ENCODE data around the gene HOXB13.

HOXB13 gene

GRCh38 chr17:48730240-48730550 lies 1.6 kb upstream of the HOXB13 start:
- Histone ChIP-seq H3K79me2 (ENCODE audit: low read length) (no peaks in the 10 kb centered on the region), H3K4me3 (ENCODE audit: low read length) (no peak overlapping the region), H3K4me1 (ENCODE audit: low read length) (0 out of 2 replicates have a peak, but pooled peaks cover 3% of the 10 kb centered on the region), H4K20me1 (ENCODE audit: insufficient read depth, low read length) (no peaks in the 10 kb centered on the region), H3K9me2 (replicated peaks; ENCODE audit: insufficient read depth, low read length) (no peaks in the 10 kb centered on the region), H3K4me2 (ENCODE audit: low read depth, low read length) (no peak overlapping the region), H3F3A (ENCODE audit: insufficient read depth, low read length) (no peaks in the 10 kb centered on the region), H3K9me3 (replicated peaks; ENCODE audit: insufficient read depth, low read length) (no peaks in the 10 kb centered on the region), H2AFZ (ENCODE audit: low read length) (no peak overlapping the region), H3K36me3 (replicated peaks; ENCODE audit: insufficient read depth, low read length) (no peaks in the 10 kb centered on the region), H3K27ac (ENCODE audit: low read length) (no peak overlapping the region), H3K9ac (ENCODE audit: low read length) (no peak overlapping the region), H3K27me3 (replicated peaks; ENCODE audit: insufficient read depth, low read length) (peaks cover 98% of the 10 kb centered on the region)
- DNase-seq, result no peak
- TF ChIP-seq CTCF (IDR thresholded peaks at IDR 0.05; ENCODE audit: low read length), result no peak
- TF ChIP-seq EZH2phosphoT487 (IDR thresholded peaks at IDR 0.05; ENCODE audit: low read length), result no peak
- no peak for TF ChIP-seq EZH2 (optimal IDR thresholded peaks at IDR 0.05; ENCODE audit: low read depth, low read length)

GRCh38 chr17:48729335-48730239 lies 1.0 kb upstream of the HOXB13 start:
- H3K9me2 ChIP-seq (replicated peaks; ENCODE audit: insufficient read depth, low read length), result no peaks in the 10 kb centered on the region
- TF ChIP-seq EZH2phosphoT487 (IDR thresholded peaks at IDR 0.05; ENCODE audit: low read length), result no peak
- TF ChIP-seq CTCF (IDR thresholded peaks at IDR 0.05; ENCODE audit: low read length), result no peak
- TF ChIP-seq EZH2 (optimal IDR thresholded peaks at IDR 0.05; ENCODE audit: low read depth, low read length), result no peak
- H3K4me3 ChIP-seq (ENCODE audit: low read length), result no peak overlapping the region
- H3K27me3 ChIP-seq (replicated peaks; ENCODE audit: insufficient read depth, low read length), result peaks cover 98% of the 10 kb centered on the region
- H3K9me3 ChIP-seq (replicated peaks; ENCODE audit: insufficient read depth, low read length), result no peaks in the 10 kb centered on the region
- H3K4me2 ChIP-seq (ENCODE audit: low read depth, low read length), result no peak overlapping the region
- no peak overlapping the region for H3K27ac ChIP-seq (ENCODE audit: low read length)
- no peak overlapping the region for H2AFZ ChIP-seq (ENCODE audit: low read length)
- H3F3A ChIP-seq (ENCODE audit: insufficient read depth, low read length), result no peaks in the 10 kb centered on the region
- no peak for DNase-seq
- no peak overlapping the region for H3K9ac ChIP-seq (ENCODE audit: low read length)
- no peaks in the 10 kb centered on the region for H3K79me2 ChIP-seq (ENCODE audit: low read length)
- H3K36me3 ChIP-seq (replicated peaks; ENCODE audit: insufficient read depth, low read length), result no peaks in the 10 kb centered on the region
- no peaks in the 10 kb centered on the region for H4K20me1 ChIP-seq (ENCODE audit: insufficient read depth, low read length)
- 0 out of 2 replicates have a peak, but pooled peaks cover 3% of the 10 kb centered on the region for H3K4me1 ChIP-seq (ENCODE audit: low read length)

GRCh38 chr17:48727415-48728175 lies 955 bp downstream of the HOXB13 start:
- Histone ChIP-seq H3K36me3 (replicated peaks; ENCODE audit: insufficient read depth, low read length) (no peaks in the 10 kb centered on the region), H4K20me1 (ENCODE audit: insufficient read depth, low read length) (no peaks in the 10 kb centered on the region), H3F3A (ENCODE audit: insufficient read depth, low read length) (no peaks in the 10 kb centered on the region), H3K9me3 (replicated peaks; ENCODE audit: insufficient read depth, low read length) (no peaks in the 10 kb centered on the region), H3K27ac (ENCODE audit: low read length) (no peak overlapping the region), H3K4me3 (ENCODE audit: low read length) (no peak overlapping the region), H3K9ac (ENCODE audit: low read length) (no peak overlapping the region), H3K27me3 (replicated peaks; ENCODE audit: insufficient read depth, low read length) (peaks cover 97% of the 10 kb centered on the region), H3K4me1 (ENCODE audit: low read length) (no peaks in the 10 kb centered on the region), H3K4me2 (ENCODE audit: low read depth, low read length) (peak overlapping the region; percentile 76; the same call in 1 of the 2 replicates), H3K9me2 (replicated peaks; ENCODE audit: insufficient read depth, low read length) (no peaks in the 10 kb centered on the region), H2AFZ (ENCODE audit: low read length) (no peak overlapping the region), H3K79me2 (ENCODE audit: low read length) (no peaks in the 10 kb centered on the region)
- no peak for DNase-seq
- no peak for TF ChIP-seq EZH2phosphoT487 (IDR thresholded peaks at IDR 0.05; ENCODE audit: low read length)
- TF ChIP-seq CTCF (IDR thresholded peaks at IDR 0.05; ENCODE audit: low read length), result no peak
- no peak for TF ChIP-seq EZH2 (optimal IDR thresholded peaks at IDR 0.05; ENCODE audit: low read depth, low read length)

Data from MM.1S (cell line).